WTC11 (cell line): ENCODE data around the gene C6orf132. TPM values are rescaled to one million over a fixed set of nuclear protein-coding genes. Genes with fewer than 3 reads are reported as not detected.

Experiments
- ATAC-seq: fragments of 200-7000 bp; cut with Tn5 transposase; 2 replicates; pipeline ENCODE4 v1.10.0; 2021; ENCODE audit warnings: mild to moderate bottlenecking, moderate library complexity
- CTCF ChIA-PET: fragments of 300-600 bp; sonication (Branson Sonifier 250); formaldehyde crosslinking; loops from one replicate; lab custom pipeline; 2021; ENCODE audit warnings: antibody characterized with exemption; lab: Charles Lee
- POLR2A ChIA-PET: fragments of 350-600 bp; sonication (Branson Sonifier 250); formaldehyde crosslinking; loops from one replicate; lab custom pipeline; 2021; ENCODE audit warnings: antibody characterized with exemption; lab: Charles Lee
- DNase-seq: peaks from one replicate; pipeline ENCODE4 v3.0.0; 2021; ENCODE audit warnings: low spot score
- H3K27ac Mint-ChIP-seq: 2 replicates; pipeline ENCODE4 v1.8.0; 2021; ENCODE audit warnings: mixed read lengths
- H3K27me3 Mint-ChIP-seq: 2 replicates; pipeline ENCODE4 v1.8.0; 2021; ENCODE audit warnings: low read depth, mild to moderate bottlenecking, moderate library complexity, mixed read lengths
- H3K36me3 Mint-ChIP-seq: 2 replicates; pipeline ENCODE4 v1.8.0; 2021; ENCODE audit warnings: mixed read lengths
- H3K4me1 Mint-ChIP-seq: 2 replicates; pipeline ENCODE4 v1.8.0; 2022; ENCODE audit warnings: mixed read lengths
- H3K4me3 Mint-ChIP-seq: 2 replicates; pipeline ENCODE4 v1.8.0; 2021; ENCODE audit warnings: mild to moderate bottlenecking, moderate library complexity, mixed read lengths
- H3K9me3 Mint-ChIP-seq: 2 replicates; pipeline ENCODE4 v1.8.0; 2021; ENCODE audit warnings: mixed read lengths
- CDX4 ChIP-seq: fragments of 250-450 bp; sonication (Bioruptor Pico); IDR thresholded peaks from 2 replicates; pipeline ENCODE4 v1.9.0; 2021; ENCODE audit warnings: moderate library complexity, mild to moderate bottlenecking, inconsistent platforms, borderline replicate concordance
- ESRRA ChIP-seq: sonication (generic); formaldehyde crosslinking; IDR thresholded peaks from 2 replicates; pipeline ENCODE4 v1.8.1; 2022; ENCODE audit warnings: mild to moderate bottlenecking, missing genetic modification reagents, borderline replicate concordance
- GRHL2 ChIP-seq: fragments of 250-450 bp; sonication (Bioruptor Pico); IDR thresholded peaks from 2 replicates; pipeline ENCODE4 v1.8.0; 2022; ENCODE audit warnings: mild to moderate bottlenecking, moderate library complexity; ENCODE audit not compliant: insufficient replicate concordance, severe bottlenecking
- HMGXB4 ChIP-seq: sonication (generic); formaldehyde crosslinking; IDR thresholded peaks from 2 replicates; pipeline ENCODE4 v1.8.1; 2023; ENCODE audit warnings: mild to moderate bottlenecking, moderate library complexity, missing genetic modification reagents
- IRF2 ChIP-seq: sonication (generic); formaldehyde crosslinking; IDR thresholded peaks from 2 replicates; pipeline ENCODE4 v1.8.0; 2022; ENCODE audit warnings: low read depth, missing genetic modification reagents, borderline replicate concordance
- JAZF1 ChIP-seq: fragments of 250-450 bp; sonication (Bioruptor Pico); IDR thresholded peaks from 2 replicates; pipeline ENCODE4 v1.9.0; 2021; ENCODE audit warnings: moderate library complexity, mild to moderate bottlenecking, inconsistent platforms
- NFATC4 ChIP-seq: fragments of 250-450 bp; sonication (Bioruptor Pico); IDR thresholded peaks from 2 replicates; pipeline ENCODE4 v1.9.0; 2021; ENCODE audit warnings: mild to moderate bottlenecking
- NFE2L1 ChIP-seq: sonication (generic); formaldehyde crosslinking; IDR thresholded peaks from 2 replicates; pipeline ENCODE4 v1.8.1; 2023; ENCODE audit warnings: missing genetic modification reagents
- NFYB ChIP-seq: sonication (generic); formaldehyde crosslinking; conservative IDR thresholded peaks from 2 replicates; pipeline ENCODE4 v1.8.0; 2022; ENCODE audit warnings: low read depth, missing genetic modification reagents
- NR3C1 ChIP-seq: sonication (generic); formaldehyde crosslinking; conservative IDR thresholded peaks from 2 replicates; pipeline ENCODE4 v1.8.1; 2023; ENCODE audit warnings: low read depth, mild to moderate bottlenecking, missing genetic modification reagents
- RELA ChIP-seq: sonication (generic); formaldehyde crosslinking; IDR thresholded peaks from 2 replicates; pipeline ENCODE4 v1.8.1; 2022; ENCODE audit warnings: missing genetic modification reagents, mild to moderate bottlenecking, borderline replicate concordance
- RORB ChIP-seq: fragments of 250-450 bp; sonication (Bioruptor Pico); IDR thresholded peaks from 2 replicates; pipeline ENCODE4 v1.9.0; 2021; ENCODE audit warnings: mild to moderate bottlenecking
- SMAD4 ChIP-seq: sonication (generic); formaldehyde crosslinking; IDR thresholded peaks from 2 replicates; pipeline ENCODE4 v1.8.0; 2022; ENCODE audit warnings: mild to moderate bottlenecking, missing genetic modification reagents
- TEAD4 ChIP-seq: sonication (generic); formaldehyde crosslinking; IDR thresholded peaks from 2 replicates; pipeline ENCODE4 v1.8.0; 2022; ENCODE audit warnings: mild to moderate bottlenecking, missing genetic modification reagents
- ZBTB21 ChIP-seq: sonication (generic); formaldehyde crosslinking; IDR thresholded peaks from 2 replicates; pipeline ENCODE4 v1.8.1; 2023; ENCODE audit warnings: mild to moderate bottlenecking, missing genetic modification reagents, borderline replicate concordance
- ZNF121 ChIP-seq: sonication (generic); formaldehyde crosslinking; IDR thresholded peaks from 2 replicates; pipeline ENCODE4 v1.8.0; 2023; ENCODE audit warnings: missing genetic modification reagents
- ZNF138 ChIP-seq: sonication (generic); formaldehyde crosslinking; conservative IDR thresholded peaks from 2 replicates; pipeline ENCODE4 v1.8.1; 2022; ENCODE audit warnings: mild to moderate bottlenecking, moderate library complexity, missing genetic modification reagents
- ZNF219 ChIP-seq: sonication (generic); formaldehyde crosslinking; IDR thresholded peaks from 2 replicates; pipeline ENCODE4 v1.8.0; 2023; ENCODE audit warnings: missing genetic modification reagents, mild to moderate bottlenecking, borderline replicate concordance
- ZNF263 ChIP-seq: sonication (generic); formaldehyde crosslinking; IDR thresholded peaks from 2 replicates; pipeline ENCODE4 v1.8.1; 2022; ENCODE audit warnings: low read depth, mild to moderate bottlenecking, moderate library complexity, missing genetic modification reagents
- ZNF671 ChIP-seq: fragments of 250-450 bp; sonication (Bioruptor Pico); IDR thresholded peaks from 2 replicates; pipeline ENCODE4 v1.8.0; 2021; ENCODE audit warnings: mild to moderate bottlenecking
- total RNA-seq: library from RNA; stranded (reverse); gene quantifications from 3 replicates; pipeline ENCODE4 v1.2.3, GENCODE V29; 2021
- TF ChIP-seq, protein P1 (sequence below): sonication (generic); formaldehyde crosslinking; IDR thresholded peaks from 2 replicates; pipeline ENCODE4 v1.8.0; 2022; ENCODE audit warnings: mild to moderate bottlenecking, missing genetic modification reagents
- TF ChIP-seq, protein P2 (sequence below): sonication (generic); formaldehyde crosslinking; IDR thresholded peaks from 2 replicates; pipeline ENCODE4 v1.8.0; 2022; ENCODE audit warnings: mild to moderate bottlenecking, missing genetic modification reagents
- TF ChIP-seq, protein P3 (sequence below): sonication (generic); formaldehyde crosslinking; IDR thresholded peaks from 2 replicates; pipeline ENCODE4 v1.8.1; 2022; ENCODE audit warnings: low read depth, mild to moderate bottlenecking, moderate library complexity, missing genetic modification reagents, borderline replicate concordance
- TF ChIP-seq, protein P4 (sequence below): fragments of 250-450 bp; sonication (Bioruptor Pico); IDR thresholded peaks from 2 replicates; pipeline ENCODE4 v1.9.0; 2021; ENCODE audit warnings: mild to moderate bottlenecking

C6orf132 gene
- total RNA-seq, 1 experiment from 2014 or later, result 52.6 TPM

DNA sequence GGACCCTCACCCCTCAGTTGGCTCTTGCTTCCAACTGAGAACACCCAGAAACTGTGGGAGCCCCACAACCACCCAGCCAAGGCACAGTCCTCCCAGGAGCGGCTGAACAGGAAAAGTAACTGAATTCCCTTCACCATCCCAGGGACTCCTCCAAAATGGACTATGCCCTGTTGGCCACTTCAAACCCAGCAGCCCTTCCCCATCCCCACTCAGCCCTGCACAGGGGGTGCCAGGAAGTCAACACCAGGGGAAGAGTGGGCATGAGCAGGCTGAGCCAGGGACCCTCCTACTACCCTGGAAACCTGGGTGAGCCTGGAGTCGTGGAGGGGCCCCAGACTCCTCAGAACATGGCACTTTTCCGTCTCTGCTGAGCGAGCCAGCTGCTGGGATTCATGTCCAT, 42.1 kb upstream of the C6orf132 start:
- H3K27ac Mint-ChIP-seq, result no peak overlapping the region; the same call in 1 of the 2 replicates
- no peaks in the 10 kb centered on the region; the same call in 1 of the 2 replicates for H3K27me3 Mint-ChIP-seq
- H3K36me3 Mint-ChIP-seq, result no peaks in the 10 kb centered on the region; the same call in 1 of the 2 replicates
- DNase-seq (no peak), ATAC-seq (no peak)
- TF ChIP-seq NR3C1 (CRISPR knock-in tag), result no peak
- no peak for TF ChIP-seq NFE2L1 (CRISPR knock-in tag)
- TF ChIP-seq ESRRA, result no peak
- TF ChIP-seq HMGXB4 (CRISPR knock-in tag), result no peak
- no peak for TF ChIP-seq ZBTB21 (CRISPR knock-in tag)
- TF ChIP-seq ZNF263 (CRISPR knock-in tag), result no peak
- TF ChIP-seq ZNF121 (CRISPR knock-in tag), result no peak
- no peak for TF ChIP-seq ZNF138 (CRISPR knock-in tag)
- TF ChIP-seq ZNF219 (CRISPR knock-in tag), result no peak
- TF ChIP-seq IRF2 (CRISPR knock-in tag), result no peak
- TF ChIP-seq RELA, result no peak
- TF ChIP-seq, protein P1, sequence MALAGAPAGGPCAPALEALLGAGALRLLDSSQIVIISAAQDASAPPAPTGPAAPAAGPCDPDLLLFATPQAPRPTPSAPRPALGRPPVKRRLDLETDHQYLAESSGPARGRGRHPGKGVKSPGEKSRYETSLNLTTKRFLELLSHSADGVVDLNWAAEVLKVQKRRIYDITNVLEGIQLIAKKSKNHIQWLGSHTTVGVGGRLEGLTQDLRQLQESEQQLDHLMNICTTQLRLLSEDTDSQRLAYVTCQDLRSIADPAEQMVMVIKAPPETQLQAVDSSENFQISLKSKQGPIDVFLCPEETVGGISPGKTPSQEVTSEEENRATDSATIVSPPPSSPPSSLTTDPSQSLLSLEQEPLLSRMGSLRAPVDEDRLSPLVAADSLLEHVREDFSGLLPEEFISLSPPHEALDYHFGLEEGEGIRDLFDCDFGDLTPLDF (CRISPR knock-in tag), result no peak
- TF ChIP-seq SMAD4, result no peak
- TF ChIP-seq NFATC4 (CRISPR knock-in tag), result no peak
- TF ChIP-seq, protein P2, sequence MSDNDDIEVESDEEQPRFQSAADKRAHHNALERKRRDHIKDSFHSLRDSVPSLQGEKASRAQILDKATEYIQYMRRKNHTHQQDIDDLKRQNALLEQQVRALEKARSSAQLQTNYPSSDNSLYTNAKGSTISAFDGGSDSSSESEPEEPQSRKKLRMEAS (CRISPR knock-in tag), result no peak
- TF ChIP-seq RORB, result no peak
- CTCF ChIA-PET, result interaction anchor here (1.6 kb wide), 1 partner anchor 31 kb away, joined by 10 read pairs; no protein-coding TSS in a partner anchor
- no peak overlapping the region for H3K4me3 Mint-ChIP-seq
- POLR2A ChIA-PET, result no interaction called here
- peaks cover 41% of the 10 kb centered on the region for H3K4me1 Mint-ChIP-seq
- no peaks in the 10 kb centered on the region for H3K9me3 Mint-ChIP-seq

GRCh38 chr6:42182101-42182500, 39.7 kb upstream of the C6orf132 start:
- TF ChIP-seq GRHL2 (no peak), TEAD4 (no peak), SMAD4 (no peak), ZNF671 (no peak), ZBTB21 (CRISPR knock-in tag) (no peak)
- TF ChIP-seq, protein P3, sequence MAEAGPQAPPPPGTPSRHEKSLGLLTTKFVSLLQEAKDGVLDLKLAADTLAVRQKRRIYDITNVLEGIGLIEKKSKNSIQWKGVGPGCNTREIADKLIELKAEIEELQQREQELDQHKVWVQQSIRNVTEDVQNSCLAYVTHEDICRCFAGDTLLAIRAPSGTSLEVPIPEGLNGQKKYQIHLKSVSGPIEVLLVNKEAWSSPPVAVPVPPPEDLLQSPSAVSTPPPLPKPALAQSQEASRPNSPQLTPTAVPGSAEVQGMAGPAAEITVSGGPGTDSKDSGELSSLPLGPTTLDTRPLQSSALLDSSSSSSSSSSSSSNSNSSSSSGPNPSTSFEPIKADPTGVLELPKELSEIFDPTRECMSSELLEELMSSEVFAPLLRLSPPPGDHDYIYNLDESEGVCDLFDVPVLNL (CRISPR knock-in tag), result no peak
- Mint-ChIP-seq H3K9me3 (no peaks in the 10 kb centered on the region), H3K4me3 (no peak overlapping the region), H3K27ac (no peak overlapping the region), H3K27me3 (no peaks in the 10 kb centered on the region; the same call in 1 of the 2 replicates), H3K4me1 (peaks cover 61% of the 10 kb centered on the region), H3K36me3 (no peaks in the 10 kb centered on the region; the same call in 1 of the 2 replicates)
- ChIA-PET POLR2A (no interaction called here), CTCF (no interaction called here)
- DNase-seq, result no peak
- ATAC-seq, result no peak

- peak overlapping the region; percentile 10; the same call in 1 of the 2 replicates for H3K4me3 Mint-ChIP-seq
- TF ChIP-seq NFE2L1 (CRISPR knock-in tag), result no peak
- TF ChIP-seq JAZF1 (CRISPR knock-in tag), result no peak
- TF ChIP-seq, protein P4, sequence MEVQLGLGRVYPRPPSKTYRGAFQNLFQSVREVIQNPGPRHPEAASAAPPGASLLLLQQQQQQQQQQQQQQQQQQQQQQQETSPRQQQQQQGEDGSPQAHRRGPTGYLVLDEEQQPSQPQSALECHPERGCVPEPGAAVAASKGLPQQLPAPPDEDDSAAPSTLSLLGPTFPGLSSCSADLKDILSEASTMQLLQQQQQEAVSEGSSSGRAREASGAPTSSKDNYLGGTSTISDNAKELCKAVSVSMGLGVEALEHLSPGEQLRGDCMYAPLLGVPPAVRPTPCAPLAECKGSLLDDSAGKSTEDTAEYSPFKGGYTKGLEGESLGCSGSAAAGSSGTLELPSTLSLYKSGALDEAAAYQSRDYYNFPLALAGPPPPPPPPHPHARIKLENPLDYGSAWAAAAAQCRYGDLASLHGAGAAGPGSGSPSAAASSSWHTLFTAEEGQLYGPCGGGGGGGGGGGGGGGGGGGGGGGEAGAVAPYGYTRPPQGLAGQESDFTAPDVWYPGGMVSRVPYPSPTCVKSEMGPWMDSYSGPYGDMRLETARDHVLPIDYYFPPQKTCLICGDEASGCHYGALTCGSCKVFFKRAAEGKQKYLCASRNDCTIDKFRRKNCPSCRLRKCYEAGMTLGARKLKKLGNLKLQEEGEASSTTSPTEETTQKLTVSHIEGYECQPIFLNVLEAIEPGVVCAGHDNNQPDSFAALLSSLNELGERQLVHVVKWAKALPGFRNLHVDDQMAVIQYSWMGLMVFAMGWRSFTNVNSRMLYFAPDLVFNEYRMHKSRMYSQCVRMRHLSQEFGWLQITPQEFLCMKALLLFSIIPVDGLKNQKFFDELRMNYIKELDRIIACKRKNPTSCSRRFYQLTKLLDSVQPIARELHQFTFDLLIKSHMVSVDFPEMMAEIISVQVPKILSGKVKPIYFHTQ (CRISPR knock-in tag), result no peak
- no peak for TF ChIP-seq RELA
- TF ChIP-seq ZNF121 (CRISPR knock-in tag), result no peak
- TF ChIP-seq CDX4, result no peak
- no peak for TF ChIP-seq NFYB (CRISPR knock-in tag)
- TF ChIP-seq HMGXB4 (CRISPR knock-in tag), result no peak
These were observed 37.5 kb upstream of the C6orf132 start for GRCh38 chr6:42179945-42180313.

More at GRCh38 chr6:42179945-42180313, 37.5 kb upstream of the C6orf132 start:
- H3K9me3 Mint-ChIP-seq, result no peaks in the 10 kb centered on the region
- no peaks in the 10 kb centered on the region; the same call in 1 of the 2 replicates for H3K36me3 Mint-ChIP-seq
- POLR2A ChIA-PET, result no interaction called here
- no peak overlapping the region for H3K27ac Mint-ChIP-seq
- no peak for ATAC-seq
- H3K4me1 Mint-ChIP-seq, result peaks cover 60% of the 10 kb centered on the region
- CTCF ChIA-PET, result interaction anchor here (1.1 to 1.9 kb wide), 2 partner anchors 13 to 76 kb away, joined by 3 to 6 read pairs; no protein-coding TSS in a partner anchor
- DNase-seq, result no peak
- no peaks in the 10 kb centered on the region; the same call in 1 of the 2 replicates for H3K27me3 Mint-ChIP-seq
